HG02884 (cell line): ENCODE measurements around the gene PML.
"Not testable (repeated sequence)": the region's sequence is repeated elsewhere in the genome, so short reads cannot be mapped to it uniquely, and the experiment has no call there.

Source experiments
- ATAC-seq: cut with Tn5 transposase; IDR thresholded peaks from one replicate; pipeline ENCODE4 v1.9.1; 2021; ENCODE audit warnings: mild to moderate bottlenecking, moderate library complexity; ENCODE audit not compliant: unreplicated experiment

The PML gene

GRCh38 chr15:74037171-74038117 is 42.9 kb downstream of the PML start:
- no peak for ATAC-seq

- ATAC-seq = no peak
Observed at GRCh38 chr15:74038707-74039655, 44.5 kb downstream of the PML start.

- no peak for ATAC-seq
Observed at GRCh38 chr15:74039656-74040010, 45.1 kb downstream of the PML start.

GRCh38 chr15:74040109-74040850 is 45.8 kb downstream of the PML start:
- ATAC-seq = no peak

- ATAC-seq = no peak
Observed at GRCh38 chr15:74041311-74041756, 46.8 kb downstream of the PML start.

- no peak for ATAC-seq
Observed at GRCh38 chr15:74041777-74042435, 47.4 kb downstream of the PML start.

- ATAC-seq = no peak
Observed at GRCh38 chr15:74042603-74043424, 48.3 kb downstream of the PML start.

- no peak for ATAC-seq
Observed at GRCh38 chr15:74043425-74044266, 49.1 kb downstream of the PML start.

GRCh38 chr15:74044267-74045110 is 50.0 kb downstream of the PML start:
- no peak for ATAC-seq

GRCh38 chr15:74045184-74045583 is 50.7 kb downstream of the PML start:
- no peak for ATAC-seq

- no peak for ATAC-seq
Observed at GRCh38 chr15:74045636-74046274, 51.2 kb downstream of the PML start.

GRCh38 chr15:74046275-74046674 is 51.8 kb downstream of the PML start:
- ATAC-seq = no peak

- ATAC-seq = no peak
Observed at GRCh38 chr15:74050127-74050526, 55.6 kb downstream of the PML start.

- ATAC-seq = no peak
Observed at GRCh38 chr15:74050556-74051234, 56.2 kb downstream of the PML start.

- ATAC-seq = not testable (repeated sequence)
Observed at GRCh38 chr15:74052271-74053260, 58.0 kb downstream of the PML start.
